ENCODE measurements around the gene TSNAXIP1.
A peak's percentile ranks its signal among the peaks of the same experiment; 100 is the strongest.

The TSNAXIP1 gene

GRCh38 chr16:67806428-67807147 lies at the start of gene TSNAXIP1, which contains the start of gene RANBP10:
TSNAXIP1 (plus strand) TSS chr16:67806889; CDS start chr16:67807150, 261 bp downstream.
RANBP10 (minus strand) TSS chr16:67806560; CDS start chr16:67806536, 24 bp downstream.
- DNase-seq = peak; percentile 98

GRCh38 chr16:67758006-67758405 lies 48.7 kb upstream of the TSNAXIP1 start:
- DNase-seq = no peak

GRCh38 chr16:67758966-67759365 lies 47.7 kb upstream of the TSNAXIP1 start:
- no peak for DNase-seq

GRCh38 chr16:67760206-67760955 lies 46.3 kb upstream of the TSNAXIP1 start:
- no peak for DNase-seq

GRCh38 chr16:67760956-67761230 lies 45.8 kb upstream of the TSNAXIP1 start:
- no peak for DNase-seq

- no peak for DNase-seq
These were observed 44.8 kb upstream of the TSNAXIP1 start for GRCh38 chr16:67761924-67762323.

- DNase-seq = no peak
These were observed 44.3 kb upstream of the TSNAXIP1 start for GRCh38 chr16:67762385-67762784.

- no peak for DNase-seq
These were observed 43.6 kb upstream of the TSNAXIP1 start for GRCh38 chr16:67763066-67763465.

- DNase-seq = no peak
These were observed 42.5 kb upstream of the TSNAXIP1 start for GRCh38 chr16:67764158-67764667.

GRCh38 chr16:67766291-67766690 lies 40.4 kb upstream of the TSNAXIP1 start:
- DNase-seq = no peak

GRCh38 chr16:67767953-67768352 lies 38.7 kb upstream of the TSNAXIP1 start:
- peak; percentile 17 for DNase-seq

- DNase-seq = no peak
These were observed 36.2 kb upstream of the TSNAXIP1 start for GRCh38 chr16:67770346-67770991.

GRCh38 chr16:67773099-67773498 lies 33.6 kb upstream of the TSNAXIP1 start:
- DNase-seq = no peak

GRCh38 chr16:67773569-67774456 lies 32.9 kb upstream of the TSNAXIP1 start:
- DNase-seq = no peak

- no peak for DNase-seq
These were observed 32.2 kb upstream of the TSNAXIP1 start for GRCh38 chr16:67774457-67774853.

GRCh38 chr16:67775273-67775672 lies 31.4 kb upstream of the TSNAXIP1 start:
- no peak for DNase-seq

GRCh38 chr16:67779256-67780014 lies 27.3 kb upstream of the TSNAXIP1 start:
- no peak for DNase-seq

- no peak for DNase-seq
These were observed 25.7 kb upstream of the TSNAXIP1 start for GRCh38 chr16:67780847-67781564.

GRCh38 chr16:67781565-67781921 lies 25.1 kb upstream of the TSNAXIP1 start:
- peak; percentile 33 for DNase-seq

- DNase-seq = no peak
These were observed 23.9 kb upstream of the TSNAXIP1 start for GRCh38 chr16:67782567-67783352.
